Activated T-cell treated with anti-CD3 and anti-CD28 coated beads for 1 hour (primary cell): ENCODE measurements around the gene RAB6B.
"Not testable (repeated sequence)": the region's sequence is repeated elsewhere in the genome, so short reads cannot be mapped to it uniquely, and the experiment has no call there.

ENCODE experiments used
- DNase-seq: peaks from one replicate; pipeline ENCODE4 v3.0.0-alpha.2; 2020; ENCODE audit warnings: low read depth

The RAB6B gene

DNA sequence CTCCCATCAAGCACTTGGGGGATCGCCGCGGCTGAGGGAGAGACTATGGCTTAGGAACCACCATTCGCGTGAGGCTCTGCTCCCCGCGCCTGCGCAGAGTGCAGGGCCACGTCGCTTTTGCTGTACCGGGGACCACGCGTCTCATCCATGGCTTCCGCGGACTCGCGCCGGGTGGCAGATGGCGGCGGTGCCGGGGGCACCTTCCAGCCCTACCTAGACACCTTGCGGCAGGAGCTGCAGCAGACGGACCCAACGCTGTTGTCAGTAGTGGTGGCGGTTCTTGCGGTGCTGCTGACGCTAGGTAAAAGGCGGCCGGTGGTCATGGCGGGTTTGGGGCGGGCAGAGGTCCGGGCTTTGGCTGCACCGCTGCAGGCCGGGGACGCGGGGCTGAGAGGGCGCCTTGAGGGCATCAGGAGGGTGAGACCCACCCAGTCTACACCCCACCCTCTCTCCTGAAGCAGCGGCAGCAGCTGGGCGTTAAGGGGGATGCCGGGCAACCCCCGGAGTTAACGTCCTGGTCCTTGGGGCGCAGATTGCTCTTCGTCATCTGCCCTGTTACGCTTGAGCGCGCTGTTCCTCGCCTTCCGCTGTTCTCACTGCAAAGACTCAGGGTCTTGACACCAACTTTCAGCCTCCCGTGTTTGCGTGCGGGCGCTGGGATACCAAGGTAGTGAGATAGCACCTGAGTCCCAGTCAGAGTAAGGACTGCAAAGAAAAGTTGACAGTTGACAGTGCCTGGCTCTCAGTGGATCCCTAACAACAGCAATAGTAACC is 89.8 kb downstream of the RAB6B start, which contains the start of gene SRPRB:
TSS of gene SRPRB (plus strand) at position 114 of the 774 bp plus-strand sequence. CDS start at position 148, 34 bp downstream.
- peak; percentile 93 for DNase-seq

DNA sequence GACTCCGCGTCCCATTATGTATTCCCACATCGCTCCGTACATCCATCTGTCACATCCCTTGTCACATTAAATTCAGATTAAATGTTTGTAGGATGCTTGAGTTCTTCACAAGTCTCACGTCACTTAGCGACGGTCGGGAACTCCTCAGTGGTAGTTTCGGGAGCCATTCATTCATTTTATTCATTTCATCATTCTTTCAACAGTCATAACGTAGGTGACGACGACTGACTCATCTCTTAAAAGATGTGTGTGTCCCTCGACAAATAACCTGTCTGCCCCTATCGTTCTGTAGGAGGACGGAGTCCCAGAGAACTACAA is 90.3 kb downstream of the RAB6B start:
- no peak for DNase-seq

GRCh38 chr3:133804896-133805295 is 90.8 kb downstream of the RAB6B start:
- no peak for DNase-seq

DNA sequence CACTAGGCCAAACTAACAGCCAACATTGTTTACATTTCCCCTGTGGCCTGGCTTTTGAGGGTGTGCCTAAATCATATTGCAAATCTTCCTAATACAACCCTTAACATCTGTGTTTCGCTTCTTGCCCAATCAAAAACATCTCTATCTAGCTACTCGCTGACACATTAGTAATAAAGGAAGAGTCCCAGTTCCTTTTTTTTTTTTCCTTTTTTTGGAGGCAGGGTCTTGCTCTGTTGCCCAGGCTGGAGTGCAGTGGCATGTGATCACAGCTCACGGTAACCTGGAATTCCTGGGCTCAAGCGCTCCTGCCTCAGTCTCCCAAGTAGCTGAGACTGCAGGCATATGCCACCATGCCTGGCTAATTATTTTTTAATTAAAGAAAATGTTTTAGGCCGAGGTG is 92.2 kb downstream of the RAB6B start:
- no peak for DNase-seq

DNA sequence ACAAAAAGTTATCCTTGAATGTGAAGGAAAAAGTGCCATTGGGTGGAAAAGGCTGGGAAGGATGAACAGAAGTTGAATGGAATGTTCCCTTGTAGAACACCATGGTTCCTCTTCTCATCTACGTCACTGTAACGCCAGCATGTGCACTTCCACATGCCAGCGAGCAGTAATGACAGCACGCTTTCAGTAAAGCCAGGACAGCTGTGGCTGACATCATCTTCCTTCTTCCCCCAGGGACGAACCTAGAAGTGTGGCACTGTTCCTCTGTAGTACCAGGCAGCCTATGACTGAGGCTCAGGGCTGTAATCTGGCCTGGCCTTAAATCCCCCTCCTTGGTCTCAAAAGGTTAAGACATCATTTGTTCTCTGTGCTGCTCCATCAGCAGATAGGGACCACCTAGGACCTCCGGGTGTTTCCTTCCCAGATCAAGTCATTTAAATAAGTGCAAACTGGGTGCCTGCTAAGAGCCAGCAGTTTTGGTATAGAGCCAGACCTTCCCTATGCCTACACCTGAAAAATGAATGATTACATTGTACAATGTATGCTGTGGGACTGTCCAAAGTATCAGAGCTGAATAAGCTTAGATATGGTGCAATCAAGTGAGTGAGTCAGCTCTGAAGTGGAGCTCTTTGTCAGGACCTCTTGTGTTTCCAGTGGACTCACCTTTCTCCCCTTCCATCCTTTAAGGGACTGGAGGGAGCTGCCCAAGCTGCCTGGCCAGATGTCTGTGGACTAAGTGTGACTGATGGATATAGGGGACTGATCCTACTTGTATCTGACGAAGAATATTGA is 95.7 kb downstream of the RAB6B start:
- DNase-seq = no peak

DNA sequence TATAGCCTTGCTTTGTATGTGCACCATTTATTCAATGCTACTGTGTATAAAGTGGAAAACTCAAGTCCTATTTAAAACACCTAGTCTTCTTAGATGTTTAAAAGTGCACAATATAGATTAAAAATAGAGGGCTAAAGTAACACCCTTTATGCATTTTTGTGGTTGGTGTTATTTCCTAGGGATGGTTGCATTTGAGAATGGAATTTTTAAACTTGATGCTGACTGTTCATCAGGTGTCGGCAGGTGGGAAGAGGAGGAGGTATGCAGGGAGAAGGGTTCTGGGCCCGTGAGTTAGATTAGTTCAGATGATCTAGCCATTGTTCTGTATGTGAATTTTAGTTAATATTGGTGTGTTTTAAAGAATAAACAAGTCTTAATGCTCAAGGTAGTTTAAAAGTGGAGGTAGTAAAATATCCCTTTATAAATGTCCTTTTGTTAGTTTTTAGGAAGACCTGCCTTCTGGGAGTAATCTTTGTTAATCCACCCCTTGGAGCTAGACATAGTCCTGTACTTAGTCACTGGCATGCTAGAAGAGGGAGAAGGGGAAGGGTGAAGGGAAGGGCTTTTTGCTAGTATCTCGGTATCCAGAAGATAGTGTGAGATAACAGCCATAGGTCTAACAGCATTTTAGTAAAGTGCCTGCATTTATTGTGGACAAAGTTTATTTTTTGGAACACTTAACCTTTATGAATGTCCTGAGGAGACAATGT is 98.1 kb downstream of the RAB6B start:
- DNase-seq = no peak

DNA sequence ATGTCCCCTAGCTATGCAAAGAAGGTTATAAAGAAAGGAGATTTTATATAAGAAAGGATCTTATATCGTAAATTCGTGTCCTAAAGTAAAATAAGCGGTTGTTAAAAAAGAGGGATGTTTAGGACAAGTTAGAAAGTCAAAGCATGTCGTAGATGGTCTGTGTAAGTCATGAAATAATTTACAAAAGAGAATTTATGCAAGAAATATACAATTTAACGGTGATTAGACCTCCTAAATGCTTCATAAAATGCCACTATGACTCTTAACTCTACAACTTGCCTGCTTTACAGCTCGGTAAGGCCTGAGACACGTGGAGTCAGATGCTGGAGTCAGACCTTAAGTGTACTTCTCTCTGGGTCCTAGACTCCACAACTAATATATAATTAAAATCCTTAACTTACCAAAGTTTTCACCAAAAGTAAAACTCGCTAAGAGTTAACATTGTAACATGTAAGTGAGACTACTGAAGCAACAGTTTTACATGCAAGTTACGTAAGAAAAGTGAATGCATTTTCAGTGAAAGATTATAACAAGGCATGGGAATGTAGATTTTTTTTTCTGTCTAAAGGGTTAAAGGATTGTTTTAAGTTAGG is 103.4 kb downstream of the RAB6B start:
- DNase-seq = no peak

- no peak for DNase-seq
These were observed 107.7 kb downstream of the RAB6B start for GRCh38 chr3:133788024-133788423.

- DNase-seq = no peak
These were observed 111.9 kb downstream of the RAB6B start for GRCh38 chr3:133783762-133784161.

- no peak for DNase-seq
These were observed 113.2 kb downstream of the RAB6B start for GRCh38 chr3:133782454-133782853.

- no peak for DNase-seq
These were observed 114.1 kb downstream of the RAB6B start for GRCh38 chr3:133781570-133781969.

- not testable (repeated sequence) for DNase-seq
These were observed 114.9 kb downstream of the RAB6B start for GRCh38 chr3:133780756-133781155.

- no peak for DNase-seq
These were observed 116.0 kb downstream of the RAB6B start for GRCh38 chr3:133779626-133780203.

GRCh38 chr3:133777807-133778568 is 117.7 kb downstream of the RAB6B start:
- no peak for DNase-seq

- DNase-seq = no peak
These were observed 118.8 kb downstream of the RAB6B start for GRCh38 chr3:133776794-133777438.

DNA sequence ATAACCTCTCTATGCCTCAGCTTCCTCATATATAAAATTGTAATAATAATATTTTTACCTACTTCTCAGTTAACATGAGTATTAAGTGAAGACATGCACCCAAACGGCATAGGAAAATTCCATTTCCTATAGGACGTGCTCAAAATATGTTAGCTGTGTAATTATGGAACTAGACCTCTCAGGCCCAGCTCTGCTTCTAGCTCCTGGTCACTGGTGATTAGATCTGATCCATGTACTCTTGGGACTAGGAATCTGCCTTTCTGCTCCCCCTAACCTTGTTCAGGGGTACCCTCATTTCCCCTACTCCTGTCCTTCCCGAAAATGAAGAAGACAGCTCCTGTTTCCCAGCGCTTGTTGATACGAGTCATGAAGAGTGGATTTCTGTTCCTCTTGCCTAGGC is 119.8 kb downstream of the RAB6B start:
- no peak for DNase-seq

DNA sequence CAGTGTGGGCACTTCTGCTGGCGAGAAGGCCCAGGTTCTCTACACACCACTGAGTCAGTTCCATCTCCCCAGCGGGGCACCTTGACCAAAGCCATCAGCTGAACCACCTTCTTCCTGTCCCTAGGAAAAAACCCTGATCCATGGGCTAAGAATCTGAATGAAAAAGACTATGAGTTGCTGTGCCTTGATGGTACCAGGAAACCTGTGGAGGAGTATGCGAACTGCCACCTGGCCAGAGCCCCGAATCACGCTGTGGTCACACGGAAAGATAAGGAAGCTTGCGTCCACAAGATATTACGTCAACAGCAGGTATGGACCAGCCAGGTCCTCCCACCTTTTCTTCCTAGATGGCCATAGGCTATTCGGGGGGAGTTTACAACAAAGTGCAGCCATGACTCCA is 120.4 kb downstream of the RAB6B start:
- DNase-seq = no peak
